ENCODE results near the gene CEACAM3. TPM values are rescaled to one million over a fixed set of nuclear protein-coding genes. Genes with fewer than 3 reads are reported as not detected.

The CEACAM3 gene
- polyA plus RNA-seq, 3 donors = 5.9 to 11.8 (median 11.3) TPM

DNA sequence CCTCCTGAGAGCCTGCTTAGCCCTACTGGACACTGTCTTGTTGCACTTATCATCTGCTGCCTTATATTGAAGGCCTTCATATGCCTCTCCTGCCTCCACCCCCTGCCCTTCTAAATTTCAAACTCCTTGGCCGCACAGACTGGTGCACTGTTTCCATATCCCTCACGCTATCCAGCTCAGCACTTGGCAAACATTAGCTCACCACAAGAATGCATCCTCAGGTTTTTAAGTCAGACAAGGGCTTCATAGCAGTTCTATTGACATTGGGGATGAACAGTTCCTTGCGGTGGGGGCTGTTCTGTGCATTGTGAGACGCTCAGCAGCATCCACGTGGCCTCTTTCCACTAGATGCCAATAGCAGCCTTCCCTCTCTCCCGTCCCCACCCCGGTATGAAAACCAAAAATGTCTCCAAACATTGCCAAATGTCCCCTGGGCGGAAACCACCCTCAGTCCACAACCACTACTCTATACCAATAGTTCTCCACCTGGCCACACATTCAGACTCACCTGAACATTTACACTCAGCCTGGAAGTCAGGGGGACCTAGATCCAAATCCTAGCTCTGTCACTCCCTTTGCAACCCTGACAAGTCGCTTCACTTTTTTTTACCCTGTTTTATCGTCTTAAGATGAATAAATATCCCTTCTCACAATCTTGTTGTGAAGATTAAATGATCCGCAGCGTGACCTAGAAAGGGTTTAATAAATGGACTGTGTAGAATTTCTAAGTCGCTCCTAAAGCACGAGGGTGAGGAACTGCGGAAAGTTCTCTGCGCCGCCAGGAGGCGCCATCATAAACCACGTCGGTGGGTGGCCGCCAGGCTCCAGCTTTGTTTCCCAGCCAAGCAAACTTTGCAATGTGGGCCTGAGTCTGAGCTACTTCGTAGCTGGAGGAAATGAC is 3.6 kb upstream of the CEACAM3 start:
- Histone ChIP-seq H3K27me3 (ENCODE audit: control insufficient read depth in 2 of 2, insufficient read depth in 2 of 2, low read length in 2 of 2) (peaks cover 2% of the 10 kb centered on the region in 2 donors), H3K79me2 (ENCODE audit: insufficient read depth, low read length) (no peaks in the 10 kb centered on the region), H3K9ac (ENCODE audit: insufficient read depth, low read length, poor library complexity, severe bottlenecking) (no peak overlapping the region), H3K4me3 (replicated peaks in 1 of 3; ENCODE audit: low read depth in 2 of 3, low read length in 3 of 3) (no peak overlapping the region), H3K9me3 (replicated peaks in 1 of 2; ENCODE audit: control insufficient read depth in 1 of 2, insufficient read depth in 1 of 2, low read length in 2 of 2) (no peaks in the 10 kb centered on the region), H4K20me1 (ENCODE audit: insufficient read depth, low read length) (no peaks in the 10 kb centered on the region), H3K4me2 (replicated peaks; ENCODE audit: extremely low read depth, low read length, poor library complexity, severe bottlenecking) (no peak overlapping the region), H3K36me3 (replicated peaks in 1 of 2; ENCODE audit: control insufficient read depth in 1 of 2, insufficient read depth in 2 of 2, low read length in 2 of 2) (no peaks in the 10 kb centered on the region), H3K27ac (ENCODE audit: low read depth in 1 of 2, low read length in 2 of 2) (no peak overlapping the region), H3K4me1 (ENCODE audit: control insufficient read depth in 1 of 2, insufficient read depth in 2 of 2, low read length in 2 of 2) (peaks cover 34 to 38% of the 10 kb centered on the region in 2 donors), H2AFZ (ENCODE audit: insufficient read depth, low read depth, low read length, poor library complexity, severe bottlenecking) (no peak overlapping the region)
- peaks cover 39% of the 10 kb centered on the region for H3K4me1 Mint-ChIP-seq
- TF ChIP-seq, protein P1, sequence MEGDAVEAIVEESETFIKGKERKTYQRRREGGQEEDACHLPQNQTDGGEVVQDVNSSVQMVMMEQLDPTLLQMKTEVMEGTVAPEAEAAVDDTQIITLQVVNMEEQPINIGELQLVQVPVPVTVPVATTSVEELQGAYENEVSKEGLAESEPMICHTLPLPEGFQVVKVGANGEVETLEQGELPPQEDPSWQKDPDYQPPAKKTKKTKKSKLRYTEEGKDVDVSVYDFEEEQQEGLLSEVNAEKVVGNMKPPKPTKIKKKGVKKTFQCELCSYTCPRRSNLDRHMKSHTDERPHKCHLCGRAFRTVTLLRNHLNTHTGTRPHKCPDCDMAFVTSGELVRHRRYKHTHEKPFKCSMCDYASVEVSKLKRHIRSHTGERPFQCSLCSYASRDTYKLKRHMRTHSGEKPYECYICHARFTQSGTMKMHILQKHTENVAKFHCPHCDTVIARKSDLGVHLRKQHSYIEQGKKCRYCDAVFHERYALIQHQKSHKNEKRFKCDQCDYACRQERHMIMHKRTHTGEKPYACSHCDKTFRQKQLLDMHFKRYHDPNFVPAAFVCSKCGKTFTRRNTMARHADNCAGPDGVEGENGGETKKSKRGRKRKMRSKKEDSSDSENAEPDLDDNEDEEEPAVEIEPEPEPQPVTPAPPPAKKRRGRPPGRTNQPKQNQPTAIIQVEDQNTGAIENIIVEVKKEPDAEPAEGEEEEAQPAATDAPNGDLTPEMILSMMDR (IDR thresholded peaks at IDR 0.05) = peak; percentile 89
- H3K27me3 Mint-ChIP-seq (ENCODE audit: low read depth in 3 of 3) = peaks cover 13 to 19% (median 15%) of the 10 kb centered on the region in 3 donors
- H3K9me3 Mint-ChIP-seq = no peaks in the 10 kb centered on the region
- no peak overlapping the region for H3K27ac Mint-ChIP-seq
- DNase-seq = peak; percentile 53 to 67 (median 57)
- WGBS (ENCODE audit: insufficient coverage) = 34% methylated on average over 17 of the region's 22 CpGs
- H3K4me3 Mint-ChIP-seq = peak overlapping the region in 1 of 2 donors; percentile 26
- intact Hi-C loops (cut with micrococcal nuclease) = loop anchor here (1.0 to 2.0 kb wide), 2 partner anchors 28 to 29 kb away; no protein-coding TSS in a partner anchor
- peaks cover 4% of the 10 kb centered on the region in 2 donors for H3K36me3 Mint-ChIP-seq

DNA sequence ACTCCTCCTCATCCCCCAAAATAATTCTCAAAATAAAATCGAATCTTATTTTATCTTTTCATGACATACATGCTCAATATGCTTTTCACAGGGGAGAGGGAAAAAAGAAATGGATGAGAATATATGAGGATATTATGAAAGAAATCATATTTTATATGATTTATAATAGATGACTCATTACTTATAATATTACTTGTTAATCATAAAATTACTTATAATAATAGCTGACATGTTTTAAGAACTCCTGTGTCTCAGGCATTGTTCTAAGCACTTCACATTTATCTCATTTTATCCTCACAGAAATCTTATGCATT is 3.0 kb upstream of the CEACAM3 start:
- Histone ChIP-seq H3K27me3 (ENCODE audit: control insufficient read depth in 2 of 2, insufficient read depth in 2 of 2, low read length in 2 of 2) (peaks cover 2% of the 10 kb centered on the region in 2 donors), H3K36me3 (replicated peaks in 1 of 2; ENCODE audit: control insufficient read depth in 1 of 2, insufficient read depth in 2 of 2, low read length in 2 of 2) (no peaks in the 10 kb centered on the region), H3K4me1 (ENCODE audit: control insufficient read depth in 1 of 2, insufficient read depth in 2 of 2, low read length in 2 of 2) (peaks cover 39 to 41% of the 10 kb centered on the region in 2 donors), H3K79me2 (ENCODE audit: insufficient read depth, low read length) (peaks cover 4% of the 10 kb centered on the region), H3K27ac (ENCODE audit: low read depth in 1 of 2, low read length in 2 of 2) (no peak overlapping the region), H4K20me1 (ENCODE audit: insufficient read depth, low read length) (no peaks in the 10 kb centered on the region), H2AFZ (ENCODE audit: insufficient read depth, low read depth, low read length, poor library complexity, severe bottlenecking) (no peak overlapping the region), H3K9ac (ENCODE audit: insufficient read depth, low read length, poor library complexity, severe bottlenecking) (no peak overlapping the region), H3K4me2 (replicated peaks; ENCODE audit: extremely low read depth, low read length, poor library complexity, severe bottlenecking) (no peak overlapping the region), H3K4me3 (replicated peaks in 1 of 3; ENCODE audit: low read depth in 2 of 3, low read length in 3 of 3) (no peak overlapping the region), H3K9me3 (replicated peaks in 1 of 2; ENCODE audit: control insufficient read depth in 1 of 2, insufficient read depth in 1 of 2, low read length in 2 of 2) (no peaks in the 10 kb centered on the region)
- WGBS (ENCODE audit: insufficient coverage) = no CpG with 5 or more reads among the region's 1 CpG
- Mint-ChIP-seq H3K27ac (no peak overlapping the region), H3K36me3 (peaks cover 5 to 10% of the 10 kb centered on the region in 2 donors), H3K27me3 (ENCODE audit: low read depth in 3 of 3) (peaks cover 13 to 20% (median 15%) of the 10 kb centered on the region in 3 donors), H3K4me3 (peak overlapping the region in 1 of 2 donors; percentile 26), H3K4me1 (peaks cover 42% of the 10 kb centered on the region), H3K9me3 (no peaks in the 10 kb centered on the region)
- TF ChIP-seq, protein P1 (IDR thresholded peaks at IDR 0.05) = peak; percentile 45
- DNase-seq = no peak
- intact Hi-C loops (cut with micrococcal nuclease) = loop anchor here (1.0 to 2.0 kb wide), 2 partner anchors 27 to 28 kb away; no protein-coding TSS in a partner anchor
